Tibial nerve (tissue), 4 donors: ENCODE data around the gene MYLIP. TPM values are rescaled to one million over a fixed set of nuclear protein-coding genes. Genes with fewer than 3 reads are reported as not detected.

Experiments used
- DNase-seq, 2 donors: peaks; one replicate each; pipeline ENCODE4 v3.0.0-alpha.2; 2019; ENCODE audit warnings: low spot score in 2 of 2
- H3K27ac ChIP-seq, 4 donors: fragments of 200-600 bp; sonication (generic) in 3 of 4; one replicate each; pipeline ENCODE4 v1.5.1; 2017 to 2019; ENCODE audit warnings: mild to moderate bottlenecking in 1 of 4
- H3K27me3 ChIP-seq, 2 donors: fragments of 200-600 bp; sonication (generic) in 1 of 2; one replicate each; pipeline versions ENCODE4 v1.5.1 to v1.6.0; 2017 to 2019
- H3K36me3 ChIP-seq, 3 donors: fragments of 200-600 bp; sonication (generic); one replicate each; pipeline ENCODE4 v1.5.1; 2018 to 2019
- H3K4me1 ChIP-seq, 4 donors: fragments of 200-600 bp; sonication (generic) in 3 of 4; one replicate each; pipeline ENCODE4 v1.5.1; 2017 to 2019
- H3K4me3 ChIP-seq, 4 donors: fragments of 200-600 bp; sonication (generic) in 3 of 4; one replicate each; pipeline ENCODE4 v1.5.1; 2017 to 2019; ENCODE audit warnings: mild to moderate bottlenecking in 1 of 4, moderate library complexity in 1 of 4
- H3K9me3 ChIP-seq, 4 donors: fragments of 200-600 bp; sonication (generic) in 3 of 4; one replicate each; pipeline ENCODE4 v1.5.1; 2017 to 2019
- CTCF ChIP-seq, 5 experiments: fragments of 200-600 bp in 3 of 5; fragments of 450-650 bp in 2 of 5; sonication (generic) in 3 of 5; IDR thresholded peaks; one replicate each; pipeline ENCODE4 v1.5.1; 2016 to 2019; ENCODE audit warnings: antibody characterized with exemption in 5 of 5, mild to moderate bottlenecking in 3 of 5, moderate library complexity in 2 of 5
- EP300 ChIP-seq, 2 donors: sonication (generic); formaldehyde crosslinking; IDR thresholded peaks; one replicate each; pipeline ENCODE4 v1.6.1; 2017; ENCODE audit warnings: antibody characterized with exemption in 2 of 2, mild to moderate bottlenecking in 1 of 2
- POLR2A ChIP-seq, 2 donors: fragments of 450-650 bp; IDR thresholded peaks; one replicate each; pipeline ENCODE4 v1.6.1; 2017; ENCODE audit warnings: antibody characterized with exemption in 2 of 2, mild to moderate bottlenecking in 2 of 2, moderate library complexity in 2 of 2
- WGBS, 2 donors: methylation state at CpG; one replicate each; pipeline ENCODE4 v1.1.5; 2018; 5-methylcytosine and 5-hydroxymethylcytosine counted together
- total RNA-seq, 4 donors: library from RNA; depleted of rRNA; stranded (reverse); fragments of >200 nt; gene quantifications; one replicate each; pipeline ENCODE4 v1.1.0, GENCODE V29; 2016

Gene MYLIP
- total RNA-seq, 4 donors from 2014 or later = 23.4 to 43.3 (median 29.7) TPM

- WGBS, 2 donors = 62 to 68% methylated on average over 4 of the region's 4 CpGs
- Histone ChIP-seq H3K4me1 (no peaks in the 10 kb centered on the region), H3K9me3 (no peaks in the 10 kb centered on the region), H3K27me3 (no peaks in the 10 kb centered on the region), H3K27ac (no peak overlapping the region), H3K36me3 (no peaks in the 10 kb centered on the region), H3K4me3 (no peak overlapping the region)
- TF ChIP-seq POLR2A (IDR thresholded peaks at IDR 0.05) = no peak
- TF ChIP-seq EP300 (IDR thresholded peaks at IDR 0.05) = no peak
- no peak for TF ChIP-seq CTCF (IDR thresholded peaks at IDR 0.05)
- no peak for DNase-seq
Observed at GRCh38 chr6:16118825-16119224, 10.1 kb upstream of the MYLIP start.

DNA sequence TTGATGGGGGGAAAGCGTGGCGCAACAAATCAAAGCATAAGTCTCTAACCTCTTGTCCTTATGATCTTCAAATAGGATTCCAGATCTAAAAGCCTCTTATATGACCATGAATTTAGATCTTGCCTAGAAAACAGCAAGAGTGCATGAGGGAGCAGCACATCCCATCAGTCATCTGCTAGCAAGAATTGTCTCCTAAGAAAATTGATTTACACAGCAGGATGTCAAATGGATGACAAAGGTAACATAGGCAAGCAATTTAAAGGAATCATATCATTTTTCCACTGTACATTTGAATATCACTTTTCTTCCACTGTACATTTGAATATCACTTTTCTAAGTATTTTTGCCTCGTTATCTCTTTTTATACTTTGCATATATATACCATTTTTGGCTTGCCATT lies 7.5 kb upstream of the MYLIP start:
- H3K4me3 ChIP-seq = no peak overlapping the region
- peaks cover 0 to 4% (median 0%) of the 10 kb centered on the region in 4 donors for H3K4me1 ChIP-seq
- TF ChIP-seq CTCF (IDR thresholded peaks at IDR 0.05) (no peak), EP300 (IDR thresholded peaks at IDR 0.05) (no peak), POLR2A (IDR thresholded peaks at IDR 0.05) (no peak)
- H3K27me3 ChIP-seq = no peaks in the 10 kb centered on the region
- no peak overlapping the region for H3K27ac ChIP-seq
- 98% methylated on average over 3 of the region's 3 CpGs for WGBS, 2 donors
- H3K9me3 ChIP-seq = no peaks in the 10 kb centered on the region
- no peak for DNase-seq
- H3K36me3 ChIP-seq = no peaks in the 10 kb centered on the region

DNA sequence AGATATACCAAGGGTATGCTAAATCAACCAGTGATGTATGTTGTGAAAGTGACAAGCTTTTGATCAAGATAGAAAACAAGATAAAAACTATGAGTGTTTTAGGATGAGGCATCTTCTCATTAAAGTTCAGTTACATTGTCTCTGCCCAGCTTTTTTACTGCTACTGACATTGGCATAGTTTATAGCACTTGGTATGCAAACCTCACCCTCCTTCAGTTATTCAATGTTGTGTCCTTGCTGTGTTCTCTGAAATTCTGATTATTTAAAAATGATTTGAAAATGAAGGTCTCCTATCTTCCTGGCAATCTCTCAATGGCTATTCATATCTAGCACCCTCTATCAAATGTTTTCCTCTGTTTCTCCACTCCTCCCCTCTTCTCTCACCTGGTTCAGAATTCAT lies 6.7 kb upstream of the MYLIP start:
- Histone ChIP-seq H3K4me3 (no peak overlapping the region), H3K27ac (no peak overlapping the region), H3K27me3 (no peaks in the 10 kb centered on the region), H3K9me3 (no peaks in the 10 kb centered on the region), H3K4me1 (peaks cover 0 to 4% (median 0%) of the 10 kb centered on the region in 4 donors), H3K36me3 (no peaks in the 10 kb centered on the region)
- no peak for TF ChIP-seq POLR2A (IDR thresholded peaks at IDR 0.05)
- no peak for TF ChIP-seq CTCF (IDR thresholded peaks at IDR 0.05)
- no peak for TF ChIP-seq EP300 (IDR thresholded peaks at IDR 0.05)
- DNase-seq = no peak

- no peak overlapping the region for H3K27ac ChIP-seq
- TF ChIP-seq CTCF (IDR thresholded peaks at IDR 0.05) (no peak), POLR2A (IDR thresholded peaks at IDR 0.05) (no peak), EP300 (IDR thresholded peaks at IDR 0.05) (no peak)
- H3K36me3 ChIP-seq = no peaks in the 10 kb centered on the region
- H3K4me3 ChIP-seq = no peak overlapping the region
- no peaks in the 10 kb centered on the region for H3K27me3 ChIP-seq
- H3K4me1 ChIP-seq = peaks cover 0 to 4% (median 0%) of the 10 kb centered on the region in 4 donors
- WGBS, 2 donors = 66 to 69% methylated on average over 6 of the region's 6 CpGs
- no peaks in the 10 kb centered on the region for H3K9me3 ChIP-seq
- no peak for DNase-seq
Observed at GRCh38 chr6:16124198-16125180, 4.4 kb upstream of the MYLIP start.

GRCh38 chr6:16126056-16126455 lies 2.8 kb upstream of the MYLIP start:
- Histone ChIP-seq H3K4me3 (no peak overlapping the region), H3K27me3 (no peaks in the 10 kb centered on the region), H3K4me1 (peaks cover 0 to 5% (median 2%) of the 10 kb centered on the region in 4 donors), H3K9me3 (no peaks in the 10 kb centered on the region), H3K27ac (no peak overlapping the region), H3K36me3 (no peaks in the 10 kb centered on the region)
- TF ChIP-seq POLR2A (IDR thresholded peaks at IDR 0.05) (no peak), CTCF (IDR thresholded peaks at IDR 0.05) (no peak)
- DNase-seq = no peak
- 75 to 84% methylated on average over 3 of the region's 3 CpGs for WGBS, 2 donors
